Stimulated activated CD4-positive, alpha-beta T cell treated with anti-CD3 and anti-CD28 coated beads, Interleukin-15, amount 100 ng/mL, for 24 hours (primary cell): Measurements from ENCODE around the gene TMEM239.
"Not testable (repeated sequence)": the region's sequence is repeated elsewhere in the genome, so short reads cannot be mapped to it uniquely, and the experiment has no call there.

Experiments
- DNase-seq: peaks from one replicate; pipeline ENCODE4 v3.0.0-alpha.2; 2020

TMEM239 gene

DNA sequence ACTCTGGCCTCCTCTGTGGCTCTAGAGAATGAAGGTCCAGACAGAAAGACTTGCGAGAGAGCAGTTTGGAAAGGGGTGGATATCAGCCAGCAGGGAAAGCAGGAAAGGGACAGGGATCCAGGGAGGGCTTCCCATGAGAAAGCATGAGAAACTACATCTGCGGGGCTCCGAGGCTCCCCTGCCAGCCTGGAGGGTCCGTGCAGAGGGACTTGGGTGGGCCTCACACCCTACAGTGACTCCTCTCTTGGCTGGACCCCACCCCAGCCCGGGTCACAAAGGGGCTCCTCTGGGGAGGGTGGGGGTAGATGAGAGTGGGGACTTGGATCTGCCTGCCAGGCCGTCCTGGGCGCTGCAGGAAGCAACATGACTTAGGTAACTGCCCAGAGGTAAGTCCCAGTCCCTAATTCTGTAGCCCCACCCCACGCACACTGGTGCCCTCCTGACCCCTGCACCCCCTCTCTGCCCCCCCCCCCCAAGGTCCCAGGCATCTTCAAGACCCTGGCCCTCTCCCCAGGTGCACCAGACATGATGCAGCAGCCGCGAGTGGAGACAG, at the start of gene TMEM239:
Gene TMEM239, plus strand, starts transcription at position 335 of the 553 bp plus-strand sequence. Its CDS starts 191 bp downstream, at position 526.
- no peak for DNase-seq

DNA sequence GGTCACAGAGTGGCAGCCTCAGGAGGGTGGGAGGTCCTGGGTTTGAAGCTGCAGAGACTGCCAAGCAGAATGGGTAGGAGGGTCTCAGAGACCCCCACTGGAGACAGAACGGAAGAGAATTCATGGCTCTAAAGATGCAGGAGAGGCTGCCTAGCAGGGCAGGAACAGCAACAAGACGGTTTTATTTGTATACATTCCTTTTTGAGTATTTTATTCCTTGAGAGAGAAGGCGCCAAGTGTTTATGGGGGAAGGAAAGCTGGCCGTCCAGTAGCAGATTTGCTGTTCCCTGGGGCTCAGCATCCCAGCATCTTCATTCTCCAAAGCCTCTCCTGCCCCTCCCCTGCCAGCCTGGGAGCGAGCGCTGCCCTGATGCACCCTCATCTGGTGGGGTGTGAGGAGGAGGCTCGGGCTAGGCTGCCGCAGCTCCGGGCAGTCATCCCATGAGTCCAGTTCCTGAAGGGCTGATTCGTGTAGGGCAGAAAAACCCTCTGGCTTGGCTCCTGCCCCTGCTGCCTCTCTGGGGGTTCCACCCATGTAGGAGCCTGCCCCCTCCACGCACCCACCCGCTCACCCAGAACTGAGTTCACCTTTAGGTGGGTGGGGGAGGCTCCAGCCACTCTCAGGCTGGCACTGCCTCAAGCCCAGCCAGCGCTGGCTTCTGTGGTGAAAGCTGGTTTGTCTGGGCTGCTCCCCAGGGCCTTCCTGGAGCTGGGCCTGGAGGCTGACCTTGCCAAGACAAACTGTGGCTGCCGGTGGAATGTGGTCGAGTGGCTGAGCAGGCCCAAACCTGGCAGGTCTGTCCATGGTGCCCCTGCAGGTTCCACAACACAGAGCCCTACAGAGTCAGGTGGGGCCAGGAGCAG, 48.2 kb upstream of the TMEM239 start:
- no peak for DNase-seq

DNA sequence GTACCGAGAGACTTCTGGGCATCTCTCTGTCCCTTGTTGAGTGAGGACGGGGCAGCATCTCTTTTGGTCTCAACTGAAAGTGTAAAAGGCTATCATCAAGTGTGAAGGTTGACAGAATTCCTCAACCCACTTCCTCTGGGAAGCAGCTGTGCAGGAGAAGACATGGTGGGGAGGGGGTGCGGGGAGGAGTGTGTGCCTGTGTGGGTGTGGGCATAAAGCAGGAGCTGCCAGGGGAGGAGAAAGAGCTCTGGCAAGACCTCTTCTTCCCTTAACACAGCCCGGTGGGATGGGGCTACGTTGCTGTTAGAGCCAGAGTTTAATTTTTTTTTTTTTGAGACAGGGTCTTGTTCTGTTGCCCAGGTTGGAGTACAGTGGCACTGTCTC, 47.5 kb upstream of the TMEM239 start:
- DNase-seq: no peak

DNA sequence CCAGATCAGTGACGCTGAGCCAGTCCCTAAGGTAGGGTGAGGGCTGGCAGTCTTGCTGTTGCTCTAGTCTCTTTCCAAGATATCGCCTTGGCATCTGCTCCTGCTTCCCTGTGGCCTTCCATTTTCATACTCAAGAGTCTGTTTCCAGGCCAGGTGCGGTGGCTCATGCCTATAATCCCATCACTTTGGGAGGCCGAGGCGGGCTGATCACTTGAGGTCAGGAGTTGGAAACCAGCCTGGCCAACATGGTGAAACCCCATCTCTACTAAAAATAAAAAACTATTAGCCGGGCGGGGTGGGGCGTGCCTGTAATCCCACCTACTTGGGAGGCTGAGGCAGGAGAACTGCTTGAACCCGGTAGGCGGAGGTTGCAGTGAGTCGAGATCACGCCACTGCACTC, 46.1 kb upstream of the TMEM239 start:
- not testable (repeated sequence) for DNase-seq

DNA sequence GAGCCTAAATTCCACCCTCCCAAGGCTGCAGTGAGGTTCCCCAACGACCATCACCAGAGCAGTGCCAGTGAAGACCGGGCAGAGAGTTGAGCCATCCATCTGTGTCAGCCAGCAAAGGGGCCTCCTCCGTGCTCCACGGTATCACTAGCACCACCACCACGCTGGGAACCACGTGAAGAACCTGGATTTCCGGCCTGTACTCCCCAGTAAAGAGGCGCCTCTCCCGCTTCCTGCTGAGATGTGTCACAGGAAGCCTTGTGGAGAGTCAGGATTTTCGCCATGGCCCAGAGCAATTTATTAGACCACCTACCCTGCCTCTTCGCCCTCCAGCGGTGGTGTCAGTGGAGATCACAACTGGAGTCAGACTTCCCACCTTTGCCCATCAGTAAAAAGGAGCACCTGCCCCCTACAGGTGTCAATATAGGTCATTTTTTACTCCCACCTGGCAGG, 44.5 kb upstream of the TMEM239 start:
- no peak for DNase-seq

DNA sequence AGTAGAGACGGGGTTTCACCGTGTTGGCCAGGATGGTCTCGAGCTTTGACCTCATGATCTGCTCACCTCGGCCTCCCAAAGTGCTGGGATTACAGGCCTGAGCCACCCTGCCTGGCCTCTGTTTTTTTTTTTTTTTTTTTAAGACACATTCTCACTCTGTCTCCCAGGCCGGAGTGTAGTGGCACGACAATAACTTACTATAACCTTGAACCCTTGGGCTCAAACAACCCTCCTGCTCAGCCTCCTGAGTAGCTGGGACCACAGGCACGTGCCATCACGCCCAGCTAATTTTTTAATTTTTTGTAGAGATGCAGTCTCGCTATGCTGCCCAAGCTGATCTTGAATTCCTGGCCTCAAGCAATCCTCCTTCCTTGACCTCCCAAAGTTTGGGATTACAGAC, 42.4 kb upstream of the TMEM239 start:
- no peak for DNase-seq

DNA sequence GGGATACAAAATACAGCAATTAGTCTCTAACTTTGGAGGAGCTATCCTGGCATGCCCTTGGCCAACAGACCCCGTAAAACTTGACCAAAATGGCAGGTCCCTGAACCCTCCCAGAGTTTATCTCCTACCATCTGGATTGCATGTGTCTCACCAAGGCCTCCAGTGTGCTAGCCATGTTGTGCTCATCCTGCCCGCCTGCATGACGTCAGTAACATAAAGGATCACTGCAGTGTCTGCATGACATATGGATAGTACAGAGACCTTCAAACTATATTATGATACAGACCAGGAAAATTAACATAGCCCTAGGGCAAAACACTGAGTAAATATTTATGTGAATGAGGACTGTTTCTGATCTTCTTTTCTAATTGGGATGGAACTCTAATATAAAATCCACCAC, 41.0 kb upstream of the TMEM239 start:
- no peak for DNase-seq

DNA sequence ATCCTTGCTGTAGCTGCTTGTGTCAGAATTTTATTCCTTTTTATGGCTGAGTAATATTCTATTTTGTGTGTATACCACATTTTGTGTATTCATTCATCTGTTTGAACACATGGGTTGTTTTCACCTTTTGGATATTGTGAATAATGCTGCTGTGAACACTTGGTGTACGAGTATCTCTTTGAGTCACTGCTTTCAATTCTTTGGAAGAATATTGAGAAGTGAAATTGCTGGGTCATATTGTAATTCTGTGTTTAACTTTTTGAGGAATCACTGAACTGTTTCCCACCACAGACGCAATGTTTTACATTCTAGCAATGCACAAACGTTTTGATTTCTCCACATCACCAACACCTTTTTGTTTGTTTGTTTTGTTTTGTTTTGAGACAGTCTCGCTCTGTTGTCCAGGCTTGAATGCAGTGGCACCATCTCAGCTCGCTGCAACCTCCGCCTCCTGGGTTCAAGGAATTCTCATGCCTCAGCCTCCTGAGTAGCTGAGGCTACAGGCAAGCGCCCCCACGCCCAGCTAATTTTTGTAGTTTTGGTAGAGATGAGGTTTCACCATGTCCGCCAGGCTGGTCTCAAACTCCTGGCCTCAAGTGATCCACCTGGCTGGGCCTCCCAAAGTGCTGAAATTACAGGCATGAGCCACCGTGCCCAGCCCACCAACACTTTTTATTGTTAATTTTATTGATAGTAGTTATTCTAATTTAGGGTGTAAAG, 37.4 kb upstream of the TMEM239 start:
- no peak for DNase-seq

DNA sequence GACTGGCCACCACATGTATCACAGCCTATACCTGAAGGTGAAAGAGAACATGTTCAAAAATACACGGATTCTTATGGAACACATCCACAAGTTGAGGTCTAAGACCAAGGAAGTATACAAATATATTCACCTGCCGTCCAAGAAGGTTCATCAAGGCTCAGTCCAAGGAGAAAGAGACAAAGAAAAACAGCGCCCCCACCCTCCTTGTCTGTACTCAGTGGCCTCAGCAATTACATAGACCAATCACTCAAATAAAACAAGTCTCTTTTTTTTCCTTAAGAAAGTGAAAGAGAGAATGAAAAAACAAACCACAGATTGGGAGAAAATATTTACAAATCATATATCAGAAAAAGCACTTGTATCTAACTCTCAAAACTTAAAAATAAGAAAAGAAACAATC, 35.2 kb upstream of the TMEM239 start:
- no peak for DNase-seq

DNA sequence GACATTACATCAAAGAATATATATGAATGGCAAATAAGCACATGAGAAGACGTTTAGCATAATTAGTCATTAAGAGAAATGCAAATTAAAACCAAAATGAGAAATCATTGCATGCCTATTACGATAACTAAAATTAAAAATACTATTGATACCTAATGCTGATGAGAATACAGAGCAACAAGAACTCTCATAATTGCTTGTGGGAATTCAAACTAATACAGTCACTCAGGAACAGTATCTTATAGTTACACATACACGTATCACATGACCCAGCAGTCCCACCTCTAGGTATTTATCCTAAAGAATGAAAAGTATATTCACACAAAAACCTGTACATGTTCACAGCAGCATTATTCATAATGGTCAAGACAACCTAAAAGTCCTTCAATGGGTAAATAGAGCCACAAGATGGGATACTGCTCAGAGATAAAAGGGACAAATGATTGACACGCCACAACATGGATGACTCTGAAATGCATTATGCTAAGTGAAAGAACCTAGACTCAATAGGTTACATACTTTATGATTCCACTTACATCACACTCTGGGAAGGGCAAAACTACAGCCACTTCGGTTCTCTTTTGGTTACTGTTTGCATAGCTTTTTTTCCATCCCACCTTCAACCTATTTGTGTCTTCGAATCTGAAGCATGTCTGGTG, 32.1 kb upstream of the TMEM239 start:
- no peak for DNase-seq

DNA sequence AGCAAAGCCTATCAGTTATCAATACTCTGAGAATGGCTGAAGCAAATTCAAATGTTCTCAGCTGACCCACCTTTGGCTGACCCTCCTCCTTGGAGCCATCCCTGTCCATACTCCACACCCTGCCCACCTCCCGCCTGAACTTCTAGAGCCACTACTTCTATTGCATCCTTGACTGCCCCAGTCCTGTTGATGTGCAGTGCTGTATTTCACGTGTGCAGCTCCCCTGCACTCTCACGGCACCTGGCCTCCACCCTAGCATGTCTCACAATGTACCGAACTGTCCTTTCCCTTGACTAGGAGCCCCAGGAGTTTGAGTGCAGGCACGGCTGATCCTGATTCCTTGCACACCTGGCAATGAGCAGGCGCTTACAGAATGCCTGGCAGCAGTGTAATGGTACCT, 22.7 kb upstream of the TMEM239 start:
- no peak for DNase-seq

DNA sequence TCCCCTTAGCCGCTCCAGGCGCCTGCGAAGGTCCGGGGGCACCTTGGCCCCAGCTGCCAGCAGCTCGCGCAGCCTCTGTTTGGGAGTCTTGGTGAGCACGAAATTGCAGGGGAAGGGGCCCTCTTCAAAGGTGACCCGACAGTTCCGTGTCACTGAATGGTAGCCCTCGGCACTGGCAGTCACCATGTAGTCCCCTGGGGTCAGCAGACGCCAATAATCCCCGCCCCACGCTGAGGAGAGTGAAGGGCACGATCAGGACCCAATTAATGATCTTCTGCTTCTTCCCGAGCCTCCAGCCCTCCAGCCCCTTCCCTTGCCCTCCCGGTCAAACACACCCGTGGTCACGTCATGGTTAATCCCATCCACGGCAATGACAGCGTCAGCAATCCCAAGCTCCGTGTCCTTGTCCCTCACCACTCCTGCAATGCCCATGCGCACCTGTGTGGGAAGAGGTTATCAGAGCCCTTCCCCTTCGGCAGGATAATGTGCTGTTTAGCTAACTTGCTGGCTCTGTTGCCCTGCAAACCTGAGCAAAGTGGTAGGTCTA, 21.9 kb upstream of the TMEM239 start:
- no peak for DNase-seq

DNA sequence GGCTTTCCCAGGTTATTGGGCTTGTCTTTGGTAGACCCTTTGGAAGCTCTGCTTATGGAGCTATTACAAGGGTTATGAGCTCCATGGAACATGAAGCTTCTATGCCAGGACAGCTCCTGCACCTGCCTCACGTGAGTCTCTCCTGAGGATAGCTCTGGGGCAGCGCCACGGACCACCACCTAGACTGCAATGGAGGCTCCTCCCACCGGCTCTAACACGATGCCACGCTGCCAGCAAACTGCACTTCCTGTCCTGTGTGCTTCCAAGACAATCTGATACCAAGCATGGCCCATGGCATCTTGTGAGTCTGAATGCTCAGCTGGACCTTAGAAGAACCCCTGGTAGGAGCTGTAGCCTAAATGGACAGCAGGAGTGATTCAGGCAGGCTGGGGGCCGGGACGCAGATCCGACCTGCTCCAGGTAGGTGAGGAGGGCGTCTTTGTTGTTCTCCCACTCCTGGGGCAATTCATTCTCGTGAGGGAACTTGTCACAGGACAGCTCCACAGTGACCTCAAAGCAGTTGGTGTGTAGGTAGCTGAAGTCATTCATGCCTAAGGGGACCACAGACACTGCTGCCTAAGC, 21.2 kb upstream of the TMEM239 start:
- no peak for DNase-seq

DNA sequence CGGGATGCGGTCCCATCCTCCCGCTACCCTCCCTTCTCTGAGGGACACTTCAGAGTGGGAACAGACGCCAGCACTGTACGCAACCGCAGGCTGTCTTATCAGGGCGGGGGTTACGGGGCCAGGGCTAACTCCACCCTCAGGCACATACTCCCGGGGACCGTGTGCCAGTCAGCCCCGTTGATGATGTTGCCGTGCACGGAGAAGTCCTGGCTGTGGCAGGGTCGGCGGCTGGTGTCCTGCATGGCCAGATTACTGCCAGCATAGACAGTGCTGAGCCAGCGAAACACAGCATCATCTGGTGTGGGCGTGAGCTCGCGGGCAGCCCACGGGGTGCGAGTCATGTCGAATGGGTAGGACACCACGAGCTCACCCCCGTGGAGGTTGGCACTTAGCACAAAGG, 20.7 kb upstream of the TMEM239 start:
- no peak for DNase-seq

DNA sequence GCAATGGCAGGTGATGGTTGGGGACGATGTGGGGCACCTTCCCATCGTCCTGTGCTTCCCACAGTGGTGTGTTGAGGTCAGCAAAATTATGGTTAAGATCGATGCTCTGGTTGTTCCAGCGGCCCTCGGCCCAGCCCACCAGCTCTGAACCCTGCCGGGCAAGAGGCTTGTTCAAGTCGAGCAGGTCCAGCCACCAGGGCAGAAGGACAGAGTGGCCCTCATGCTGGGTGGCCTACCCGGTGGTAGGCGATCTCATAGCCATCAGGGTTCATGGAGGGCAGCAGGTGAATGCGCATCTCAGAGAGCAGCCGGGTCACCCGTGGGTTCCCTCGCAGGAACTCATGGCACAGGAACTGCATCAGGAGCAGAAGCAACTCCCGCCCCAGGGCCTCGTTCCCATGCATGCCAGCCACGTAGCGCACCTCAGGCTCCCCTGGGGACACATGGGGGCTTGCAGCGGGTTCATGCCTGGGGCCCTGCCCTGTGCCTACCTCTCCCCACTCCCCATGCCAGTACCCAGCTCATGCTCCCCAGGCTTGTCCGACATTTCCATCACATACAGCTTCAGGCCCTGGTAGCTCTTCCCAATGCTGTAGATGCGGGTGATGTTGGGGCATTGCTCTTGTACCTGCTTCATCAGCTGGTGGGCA, 20.0 kb upstream of the TMEM239 start:
- DNase-seq: no peak

DNA sequence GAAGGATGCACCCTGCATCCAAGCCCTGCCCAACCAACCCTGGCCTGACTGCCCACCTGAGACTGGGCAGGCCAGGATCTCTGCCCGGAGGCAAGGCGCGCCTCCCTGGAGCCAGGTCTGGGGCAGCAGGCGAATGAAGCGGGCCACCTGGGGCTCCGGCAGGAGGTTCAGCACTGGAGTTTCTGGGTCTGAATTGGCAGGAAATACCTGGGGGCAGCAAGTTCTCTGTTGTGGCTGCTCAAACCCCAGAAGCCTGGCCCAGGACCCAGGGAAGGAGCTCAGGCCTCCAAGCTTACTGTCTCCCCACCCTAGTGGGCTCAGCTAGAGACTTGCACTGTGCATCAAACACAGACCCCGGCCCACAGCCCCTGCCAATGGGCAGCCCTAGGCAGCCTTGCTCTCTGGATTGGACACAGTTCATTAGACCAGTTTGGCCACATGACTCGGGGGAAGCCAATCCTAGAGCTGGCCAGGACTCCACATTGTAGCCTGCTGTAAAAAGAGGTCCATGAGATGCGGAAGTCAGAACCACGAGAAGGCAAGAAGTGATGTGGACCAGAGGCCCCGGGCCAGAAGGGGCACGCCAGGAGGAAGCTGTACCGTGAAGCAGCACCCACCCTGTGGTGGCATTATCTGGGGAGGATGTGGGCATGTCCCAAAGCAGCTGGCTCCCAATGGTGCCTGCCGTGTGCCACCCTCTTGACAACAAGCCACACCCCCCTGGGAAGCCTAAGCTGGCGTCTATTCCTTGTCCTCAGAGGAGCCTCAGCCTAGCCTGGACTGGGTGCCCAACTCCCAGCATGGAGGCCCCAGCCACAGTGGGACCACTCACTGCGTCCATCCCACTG, 18.8 kb upstream of the TMEM239 start:
- no peak for DNase-seq

DNA sequence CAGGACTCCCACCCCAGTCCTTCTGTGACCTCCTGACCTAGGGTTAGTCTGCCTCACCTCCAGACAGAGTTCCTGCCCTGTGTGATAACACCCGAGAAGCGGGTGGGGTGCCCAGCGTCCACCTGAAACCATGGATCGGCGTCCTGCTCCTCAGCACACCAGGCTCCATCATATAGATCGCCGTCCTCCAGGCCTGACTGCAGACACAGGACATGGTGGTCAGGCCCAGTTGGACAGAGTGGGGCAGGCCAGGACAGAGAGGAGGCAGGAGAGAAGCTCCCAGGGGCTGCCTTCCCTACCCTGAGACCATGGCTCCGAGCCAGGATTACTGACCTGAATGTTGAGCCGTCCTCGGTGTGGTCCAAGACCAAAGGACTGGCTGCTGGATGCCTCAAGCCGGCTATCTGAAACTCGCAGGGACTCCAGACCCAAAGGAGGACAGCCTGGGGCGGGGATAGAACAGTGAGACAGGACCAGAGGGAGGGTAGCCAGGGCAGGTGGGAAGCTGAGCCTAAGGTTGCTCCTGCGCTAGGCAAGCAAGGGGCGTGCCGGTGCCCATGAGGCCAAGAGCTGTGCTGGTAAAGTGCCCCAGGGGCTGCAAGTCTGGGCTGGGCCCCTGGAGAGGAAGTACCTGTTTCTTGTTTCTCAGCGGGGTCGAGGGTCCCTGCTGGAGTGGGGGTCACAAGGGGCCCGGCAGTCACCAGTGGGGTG, 17.9 kb upstream of the TMEM239 start:
- no peak for DNase-seq

DNA sequence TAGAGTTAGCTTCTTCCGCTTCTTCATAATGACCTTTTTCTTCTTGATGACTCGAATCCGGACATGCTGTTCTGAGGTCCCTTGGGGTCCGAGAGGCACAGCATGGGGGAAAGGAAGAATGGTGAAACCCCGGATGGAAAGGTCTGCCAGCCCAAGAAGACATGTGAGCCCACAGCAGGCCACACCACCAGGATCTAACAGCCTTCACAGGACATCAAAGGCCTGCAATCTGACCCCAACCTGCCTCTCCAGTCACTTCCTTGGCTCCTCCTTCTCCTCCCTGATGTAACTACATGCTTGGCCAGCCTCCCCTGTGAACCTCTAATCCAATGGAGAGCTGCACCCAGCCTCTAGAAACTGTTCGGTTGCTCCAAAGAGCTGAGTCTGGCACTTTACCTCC, 17.4 kb upstream of the TMEM239 start:
- DNase-seq: no peak

DNA sequence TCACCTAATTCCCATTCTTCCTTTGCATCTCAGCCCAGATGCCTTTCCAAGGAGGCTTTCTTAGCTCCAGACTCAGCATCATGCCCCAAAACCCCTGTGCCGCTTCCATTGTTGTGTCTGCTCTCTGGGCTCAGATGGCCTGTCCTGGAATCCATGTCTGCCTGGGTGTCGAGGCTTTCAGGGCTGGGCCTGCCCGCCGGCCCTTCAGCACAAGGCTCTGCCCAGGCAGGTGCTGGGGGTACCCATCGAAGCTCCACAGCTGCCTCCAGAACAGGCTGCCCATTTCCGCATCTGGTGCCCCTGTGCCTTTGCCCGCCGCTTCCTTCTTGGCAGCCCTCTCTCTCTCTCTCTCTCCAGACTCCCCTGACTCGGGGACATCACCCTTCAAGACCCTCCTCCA, 16.9 kb upstream of the TMEM239 start:
- DNase-seq: no peak

DNA sequence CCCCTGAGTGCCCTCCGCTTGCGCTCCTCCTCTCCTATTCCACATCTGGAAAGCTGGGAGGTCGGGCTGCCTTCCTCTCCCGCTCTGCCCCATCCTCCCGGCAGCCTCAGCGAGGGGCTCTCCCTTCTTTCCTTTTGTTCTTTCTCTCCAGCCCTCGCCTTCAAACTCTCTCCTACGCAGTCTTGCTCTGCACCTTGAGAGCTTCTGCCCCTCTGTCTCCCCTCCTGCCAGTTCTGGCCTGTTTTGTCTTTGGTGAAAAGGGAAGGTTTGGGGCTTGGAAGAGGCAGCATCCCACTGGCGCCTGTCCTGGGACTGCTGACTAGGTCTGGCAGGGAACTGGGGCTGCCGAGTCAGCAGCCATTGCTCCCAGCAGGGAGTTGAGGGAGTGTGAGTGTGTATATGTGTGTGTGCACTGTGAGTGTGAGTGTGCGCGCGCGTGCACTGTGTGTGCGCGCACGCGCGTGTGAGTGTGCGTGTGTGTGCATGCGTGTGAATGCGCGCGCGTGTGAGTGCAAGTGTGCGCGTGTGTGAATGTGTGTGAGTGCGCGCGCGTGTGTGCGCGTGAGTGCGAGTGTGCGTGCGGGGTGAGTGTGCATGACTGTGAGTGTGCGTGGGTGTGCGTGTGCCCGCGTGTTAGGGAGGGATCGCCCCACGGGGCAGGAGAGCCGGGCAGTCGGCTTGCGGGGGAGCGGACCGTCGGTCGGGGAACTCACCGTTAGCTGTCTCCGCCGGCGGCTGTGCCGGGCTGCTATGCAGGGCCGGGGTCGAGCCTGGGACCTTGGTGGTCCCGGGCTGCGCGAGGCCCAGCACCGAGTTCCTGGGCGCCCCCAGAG, 16.3 kb upstream of the TMEM239 start:
- DNase-seq: peak; percentile 29
